Mesothelial cell of epicardium (in vitro differentiated cells): ENCODE results near the gene LRRC27. TPM values are rescaled to one million over a fixed set of nuclear protein-coding genes. Genes with fewer than 3 reads are reported as not detected.

Experiments used
- DNase-seq, 2 experiments: peaks; one replicate each; pipeline ENCODE4 v3.0.0; 2021; ENCODE audit warnings: low spot score in 2 of 2; ENCODE audit not compliant: unreplicated experiment in 2 of 2
- H3K27ac Mint-ChIP-seq: 2 replicates; pipeline ENCODE4 v1.8.0; 2021; ENCODE audit warnings: mixed read lengths
- H3K27me3 Mint-ChIP-seq: 2 replicates; pipeline ENCODE4 v1.8.0; 2021; ENCODE audit warnings: low read depth, mixed read lengths
- H3K36me3 Mint-ChIP-seq: 2 replicates; pipeline ENCODE4 v1.8.0; 2021; ENCODE audit warnings: mixed read lengths
- H3K4me1 Mint-ChIP-seq: 2 replicates; pipeline ENCODE4 v1.8.0; 2021; ENCODE audit warnings: mixed read lengths
- H3K4me3 Mint-ChIP-seq: 2 replicates; pipeline ENCODE4 v1.8.0; 2021; ENCODE audit warnings: mild to moderate bottlenecking, moderate library complexity, mixed read lengths
- H3K9me3 Mint-ChIP-seq: 2 replicates; pipeline ENCODE4 v1.8.0; 2021; ENCODE audit warnings: mixed read lengths
- CTCF ChIP-seq: fragments of 200-600 bp; sonication (generic); IDR thresholded peaks from one replicate; pipeline ENCODE4 v1.5.0; 2021; ENCODE audit warnings: antibody characterized with exemption; ENCODE audit not compliant: unreplicated experiment
- total RNA-seq: library from RNA; stranded (reverse); gene quantifications from 3 replicates; pipeline ENCODE4 v1.2.1, GENCODE V29; 2021

Gene LRRC27
- total RNA-seq, 1 donor from 2014 or later = 15.2 TPM

DNA sequence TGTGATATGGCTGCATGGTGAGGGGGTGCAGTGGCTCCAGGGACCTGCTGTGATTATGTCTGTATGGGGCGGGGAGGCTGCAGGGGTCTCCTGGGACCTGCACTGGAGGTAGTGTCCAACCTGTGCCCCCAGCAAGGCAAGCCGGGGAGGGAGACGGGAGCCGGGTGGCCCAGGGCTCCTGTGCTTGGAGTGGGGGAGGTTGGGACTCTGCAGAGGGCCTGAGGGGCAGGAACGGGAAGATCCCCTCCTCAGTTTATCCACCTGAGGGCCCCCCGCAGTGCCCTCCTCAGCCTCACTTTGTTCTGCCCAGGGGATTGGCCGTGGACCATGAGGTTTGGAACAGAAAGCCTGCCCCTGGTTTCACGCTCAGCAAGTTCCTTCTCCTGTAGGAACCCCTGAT lies 42.2 kb downstream of the LRRC27 start:
- no peak overlapping the region for H3K4me3 Mint-ChIP-seq
- H3K27me3 Mint-ChIP-seq = no peaks in the 10 kb centered on the region
- H3K27ac Mint-ChIP-seq = no peak overlapping the region
- peaks cover 11% of the 10 kb centered on the region for H3K36me3 Mint-ChIP-seq
- TF ChIP-seq CTCF = no peak
- H3K4me1 Mint-ChIP-seq = peaks cover 4% of the 10 kb centered on the region
- peak in 1 of 2 experiments; percentile 8 for DNase-seq
- peaks cover under 1% of the 10 kb centered on the region for H3K9me3 Mint-ChIP-seq

DNA sequence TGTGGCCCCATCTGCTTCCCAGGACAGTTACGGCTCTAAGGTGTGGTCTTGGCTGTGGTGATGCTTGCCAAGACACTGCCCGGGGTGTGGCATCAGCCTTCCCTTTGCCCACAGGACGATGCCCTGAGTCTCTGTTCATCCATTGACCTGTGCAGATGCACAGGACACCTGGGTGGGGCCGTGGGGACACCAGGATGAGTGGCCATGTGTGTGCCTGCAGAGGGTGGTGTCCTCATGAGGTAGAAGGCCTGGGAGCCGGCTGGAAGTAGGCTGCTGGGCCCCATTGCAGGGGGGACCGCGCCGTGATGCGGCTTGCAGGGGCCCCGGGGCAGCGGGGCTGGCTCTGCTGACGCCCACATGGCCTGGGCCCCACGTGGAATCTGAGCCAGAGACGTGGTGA lies 42.6 kb downstream of the LRRC27 start:
- no peak overlapping the region for H3K4me3 Mint-ChIP-seq
- peaks cover 13% of the 10 kb centered on the region for H3K36me3 Mint-ChIP-seq
- no peaks in the 10 kb centered on the region for H3K27me3 Mint-ChIP-seq
- peak in 1 of 2 experiments; percentile 8 for DNase-seq
- peaks cover 4% of the 10 kb centered on the region for H3K4me1 Mint-ChIP-seq
- no peak for TF ChIP-seq CTCF
- peaks cover 3% of the 10 kb centered on the region for H3K9me3 Mint-ChIP-seq
- H3K27ac Mint-ChIP-seq = no peak overlapping the region

- Mint-ChIP-seq H3K4me3 (no peak overlapping the region), H3K36me3 (peaks cover 13% of the 10 kb centered on the region), H3K27ac (no peak overlapping the region), H3K27me3 (no peaks in the 10 kb centered on the region), H3K9me3 (peaks cover 3% of the 10 kb centered on the region), H3K4me1 (peaks cover 4% of the 10 kb centered on the region)
- no peak for TF ChIP-seq CTCF
- DNase-seq = peak in 1 of 2 experiments; percentile 16
These were observed 43.3 kb downstream of the LRRC27 start for GRCh38 chr10:132375116-132375794.

GRCh38 chr10:132375795-132376297 lies 43.9 kb downstream of the LRRC27 start:
- H3K9me3 Mint-ChIP-seq = peaks cover 3% of the 10 kb centered on the region
- H3K4me1 Mint-ChIP-seq = peaks cover 4% of the 10 kb centered on the region
- H3K27me3 Mint-ChIP-seq = no peaks in the 10 kb centered on the region
- no peak for DNase-seq
- H3K36me3 Mint-ChIP-seq = peaks cover 13% of the 10 kb centered on the region
- no peak overlapping the region for H3K27ac Mint-ChIP-seq
- no peak overlapping the region for H3K4me3 Mint-ChIP-seq
- TF ChIP-seq CTCF = no peak

DNA sequence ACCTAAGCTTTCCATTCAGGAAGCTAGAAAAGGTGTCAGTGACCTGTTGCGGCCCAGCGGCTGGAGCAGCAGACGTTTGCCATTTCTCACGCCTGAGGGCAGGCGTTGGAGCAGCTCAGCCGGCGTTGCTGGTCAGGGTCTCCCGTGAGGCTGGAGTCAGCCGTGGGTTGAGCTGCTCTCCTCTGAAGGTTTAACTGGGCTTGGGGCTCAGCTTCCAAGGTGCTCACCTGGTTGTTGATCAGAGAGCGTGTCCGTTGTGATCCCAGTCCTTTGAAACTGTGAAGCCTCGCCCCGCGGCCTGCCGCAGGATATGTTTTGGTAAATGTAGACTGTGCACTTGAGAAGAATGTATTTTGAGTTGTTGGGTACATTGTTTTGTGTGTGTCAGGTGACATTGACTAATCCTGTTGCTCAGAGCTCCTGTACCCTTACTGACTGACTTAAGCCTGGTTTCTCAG lies 44.4 kb downstream of the LRRC27 start:
- Mint-ChIP-seq H3K27ac (no peak overlapping the region), H3K36me3 (peaks cover 13% of the 10 kb centered on the region), H3K9me3 (peaks cover 5% of the 10 kb centered on the region), H3K27me3 (no peaks in the 10 kb centered on the region), H3K4me3 (no peak overlapping the region), H3K4me1 (peaks cover 4% of the 10 kb centered on the region)
- TF ChIP-seq CTCF = no peak
- no peak for DNase-seq
